Measurements from ENCODE around the gene LMO3. TPM values are rescaled to one million over a fixed set of nuclear protein-coding genes. Genes with fewer than 3 reads are reported as not detected.

Gene LMO3
- total and polyA plus RNA-seq, 2 of the 13 experiments (the other 11 are each of a cell fraction or from before 2014, with no cell fraction given): not detected

GRCh38 chr12:16560273-16560672 lies 45.7 kb downstream of the LMO3 start:
- FAIRE-seq: no peak
- no peak for DNase-seq (ENCODE audit: low spot score)
- ChIA-PET CTCF (ENCODE audit: low intra/inter-chr PET ratio, low total read pairs) (no interaction called here), POLR2A (no interaction called here)
- Histone ChIP-seq H3K27me3 (ENCODE audit: control insufficient read depth in 1 of 2, insufficient read depth in 2 of 2, low read length in 2 of 2) (no peaks in the 10 kb centered on the region; a peak in 1 of 5 replicates), H3K9ac (ENCODE audit: insufficient read depth, low read depth, low read length) (no peak overlapping the region), H3K79me2 (ENCODE audit: insufficient read depth, low read length) (no peaks in the 10 kb centered on the region), H3K27ac (ENCODE audit: extremely low read length, insufficient read depth, low read length) (no peak overlapping the region), H3K4me3 (replicated peaks in 1 of 3; ENCODE audit: insufficient read depth in 1 of 3, low read depth in 2 of 3, low read length in 3 of 3) (no peak overlapping the region), H3K4me1 (ENCODE audit: insufficient read depth, low read length) (no peaks in the 10 kb centered on the region), H3K4me2 (ENCODE audit: low read depth, low read length) (no peak overlapping the region), H2AFZ (ENCODE audit: low read length) (no peak overlapping the region), H4K20me1 (ENCODE audit: insufficient read depth, low read length) (no peaks in the 10 kb centered on the region), H3K9me3 (ENCODE audit: low read length) (no peaks in the 10 kb centered on the region), H3K36me3 (replicated peaks in 1 of 2; ENCODE audit: control insufficient read depth in 1 of 2, insufficient read depth in 2 of 2, low read length in 2 of 2) (no peaks in the 10 kb centered on the region)
- BruUV-seq (replicated peaks): no TSS peak
- in situ Hi-C loops (cut with HindIII; ENCODE audit: extremely low pct_ligation_motif_present, low pct_unique_long_range_greater_than_20kb): no loop called here
- intact Hi-C loops (cut with micrococcal nuclease; ENCODE audit: unreplicated experiment): no loop called here
- ATAC-seq: no peak
- TF ChIP-seq ZNF546 (CRISPR knock-in tag; conservative IDR thresholded peaks at IDR 0.05): no peak
- no peak for TF ChIP-seq AKAP8 (CRISPR knock-in tag; IDR thresholded peaks at IDR 0.05)
- no peak for TF ChIP-seq ZMAT3 (CRISPR knock-in tag; conservative IDR thresholded peaks at IDR 0.05)
- TF ChIP-seq ZNF430 (CRISPR knock-in tag; IDR thresholded peaks at IDR 0.05): no peak
- TF ChIP-seq LBX2 (CRISPR knock-in tag; IDR thresholded peaks at IDR 0.05; ENCODE audit: borderline replicate concordance): no peak
- TF ChIP-seq, protein P1, sequence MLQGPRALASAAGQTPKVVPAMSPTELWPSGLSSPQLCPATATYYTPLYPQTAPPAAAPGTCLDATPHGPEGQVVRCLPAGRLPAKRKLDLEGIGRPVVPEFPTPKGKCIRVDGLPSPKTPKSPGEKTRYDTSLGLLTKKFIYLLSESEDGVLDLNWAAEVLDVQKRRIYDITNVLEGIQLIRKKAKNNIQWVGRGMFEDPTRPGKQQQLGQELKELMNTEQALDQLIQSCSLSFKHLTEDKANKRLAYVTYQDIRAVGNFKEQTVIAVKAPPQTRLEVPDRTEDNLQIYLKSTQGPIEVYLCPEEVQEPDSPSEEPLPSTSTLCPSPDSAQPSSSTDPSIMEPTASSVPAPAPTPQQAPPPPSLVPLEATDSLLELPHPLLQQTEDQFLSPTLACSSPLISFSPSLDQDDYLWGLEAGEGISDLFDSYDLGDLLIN (CRISPR knock-in tag; IDR thresholded peaks at IDR 0.05; ENCODE audit: borderline replicate concordance): no peak
- no peak for TF ChIP-seq ZFP90 (CRISPR knock-in tag; IDR thresholded peaks at IDR 0.05; ENCODE audit: borderline replicate concordance)
- TF ChIP-seq IRX3 (CRISPR knock-in tag; IDR thresholded peaks at IDR 0.05; ENCODE audit: borderline replicate concordance, low read depth): no peak
- no peak for TF ChIP-seq ZNF431 (CRISPR knock-in tag; IDR thresholded peaks at IDR 0.05; ENCODE audit: borderline replicate concordance, low read depth)
- 78% methylated on average over 5 of the region's 5 CpGs for WGBS (ENCODE audit: low lambda C conversion rate)

Measured in HepG2 (cell line).